B cell (primary cell): Measurements from ENCODE around the gene ZNF750.

Experiments
- EZH2 ChIP-seq: IDR thresholded peaks from 2 replicates; pipeline ENCODE4 v1.6.1; 2012; ENCODE audit warnings: borderline replicate concordance, low read depth, mild to moderate bottlenecking, moderate library complexity, low read length; ENCODE audit not compliant: insufficient read depth, poor library complexity, severe bottlenecking
- TF ChIP-seq, protein P1 (sequence below): fragments of 200-600 bp; IDR thresholded peaks from one replicate; pipeline ENCODE4 v1.8.0; 2022; ENCODE audit warnings: antibody characterized with exemption, mild to moderate bottlenecking

DNA sequence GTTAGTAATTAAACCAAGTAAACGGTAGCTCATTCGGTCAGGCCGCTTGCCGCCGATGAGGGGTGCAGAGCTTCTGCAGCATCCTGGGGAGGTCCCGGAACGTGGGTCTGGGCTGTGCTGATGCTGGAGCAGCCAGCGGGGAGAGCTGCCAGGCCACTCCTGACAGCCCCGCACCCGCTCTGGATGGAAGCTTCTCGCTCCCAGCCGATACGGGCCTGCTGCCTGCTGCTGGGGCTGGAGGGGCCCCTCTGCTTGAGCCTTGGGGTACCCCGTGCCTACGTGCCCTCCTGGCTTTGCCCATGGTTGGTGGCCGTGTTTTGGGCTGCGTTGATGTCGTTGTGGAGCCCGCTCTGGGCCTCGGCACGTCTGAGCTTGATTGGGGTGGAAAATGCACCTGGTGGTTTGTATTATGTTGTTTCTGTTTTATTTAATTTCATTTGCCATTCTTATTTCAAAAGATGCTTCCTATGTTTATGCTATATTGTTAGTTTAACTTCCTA, 41.6 kb upstream of the ZNF750 start:
- TF ChIP-seq, protein P1, sequence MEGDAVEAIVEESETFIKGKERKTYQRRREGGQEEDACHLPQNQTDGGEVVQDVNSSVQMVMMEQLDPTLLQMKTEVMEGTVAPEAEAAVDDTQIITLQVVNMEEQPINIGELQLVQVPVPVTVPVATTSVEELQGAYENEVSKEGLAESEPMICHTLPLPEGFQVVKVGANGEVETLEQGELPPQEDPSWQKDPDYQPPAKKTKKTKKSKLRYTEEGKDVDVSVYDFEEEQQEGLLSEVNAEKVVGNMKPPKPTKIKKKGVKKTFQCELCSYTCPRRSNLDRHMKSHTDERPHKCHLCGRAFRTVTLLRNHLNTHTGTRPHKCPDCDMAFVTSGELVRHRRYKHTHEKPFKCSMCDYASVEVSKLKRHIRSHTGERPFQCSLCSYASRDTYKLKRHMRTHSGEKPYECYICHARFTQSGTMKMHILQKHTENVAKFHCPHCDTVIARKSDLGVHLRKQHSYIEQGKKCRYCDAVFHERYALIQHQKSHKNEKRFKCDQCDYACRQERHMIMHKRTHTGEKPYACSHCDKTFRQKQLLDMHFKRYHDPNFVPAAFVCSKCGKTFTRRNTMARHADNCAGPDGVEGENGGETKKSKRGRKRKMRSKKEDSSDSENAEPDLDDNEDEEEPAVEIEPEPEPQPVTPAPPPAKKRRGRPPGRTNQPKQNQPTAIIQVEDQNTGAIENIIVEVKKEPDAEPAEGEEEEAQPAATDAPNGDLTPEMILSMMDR = no peak
- TF ChIP-seq EZH2 = no peak
